GM12892 (cell line): ENCODE data around the gene FOXJ3.

ENCODE experiments used
- POLR2A ChIP-seq: IDR thresholded peaks from 2 replicates; pipeline ENCODE4 v1.6.1; 2011; ENCODE audit warnings: low read depth, low read length, control low read depth
- POLR2AphosphoS5 ChIP-seq: IDR thresholded peaks from 2 replicates; pipeline ENCODE4 v1.6.1; 2011; ENCODE audit warnings: low read depth, low read length, control low read depth

DNA sequence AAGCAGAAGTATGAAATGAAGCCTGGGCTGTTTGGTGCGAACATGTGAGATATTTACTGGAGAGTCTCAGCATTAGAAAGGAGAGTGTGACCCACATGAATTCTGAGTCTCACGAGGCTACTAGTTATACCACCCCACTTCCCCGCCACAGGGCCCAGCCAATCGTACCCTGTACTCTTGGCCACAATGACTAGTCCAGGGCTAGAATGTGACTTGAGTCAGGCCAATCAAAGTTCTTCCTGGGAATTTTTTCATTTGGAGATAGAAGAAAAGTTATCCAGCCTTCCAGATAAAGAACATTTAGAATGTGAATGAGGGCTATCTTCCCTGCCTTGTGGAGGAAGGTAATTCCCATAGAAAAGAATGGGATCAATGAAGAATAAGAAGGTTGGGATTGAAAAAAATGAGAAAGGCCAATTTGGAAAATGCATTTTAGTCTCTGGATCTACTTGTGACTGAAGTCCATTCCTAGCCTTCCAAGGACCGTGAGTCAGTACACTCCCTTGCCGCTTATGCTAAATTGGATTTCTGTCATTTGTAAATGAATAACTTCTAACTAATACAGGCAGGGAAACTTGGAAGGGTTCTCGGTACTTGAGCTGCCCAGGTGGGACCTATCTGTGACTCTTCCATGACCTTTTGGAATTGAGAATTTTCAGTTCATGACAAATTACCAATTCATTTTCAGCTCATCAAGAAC lies 33.2 kb upstream of the FOXJ3 start:
- TF ChIP-seq POLR2AphosphoS5 = no peak
- TF ChIP-seq POLR2A = no peak
